ENCODE results near the gene HS6ST3. TPM values are rescaled to one million over a fixed set of nuclear protein-coding genes. Genes with fewer than 3 reads are reported as not detected.

Gene HS6ST3
- total RNA-seq, 1 donor, result under 0.01 TPM

GRCh38 chr13:96617528-96617927 is 527.6 kb downstream of the HS6ST3 start:
- no peaks in the 10 kb centered on the region for H3K4me1 ChIP-seq (ENCODE audit: insufficient read depth, low read length)
- no peak overlapping the region for H3K4me3 ChIP-seq (ENCODE audit: low read length)
- no peaks in the 10 kb centered on the region for H3K27me3 ChIP-seq (ENCODE audit: insufficient read depth, low read length)
- H3K9me3 ChIP-seq (ENCODE audit: low read depth, low read length), result no peaks in the 10 kb centered on the region

GRCh38 chr13:96621634-96622183 is 531.8 kb downstream of the HS6ST3 start:
- Histone ChIP-seq H3K4me1 (ENCODE audit: insufficient read depth, low read length) (no peaks in the 10 kb centered on the region), H3K4me3 (ENCODE audit: low read length) (no peak overlapping the region), H3K9me3 (ENCODE audit: low read depth, low read length) (peaks cover 7% of the 10 kb centered on the region), H3K27me3 (ENCODE audit: insufficient read depth, low read length) (no peaks in the 10 kb centered on the region)

GRCh38 chr13:96629331-96629730 is 539.4 kb downstream of the HS6ST3 start:
- H3K4me1 ChIP-seq (ENCODE audit: insufficient read depth, low read length), result no peaks in the 10 kb centered on the region
- H3K27me3 ChIP-seq (ENCODE audit: insufficient read depth, low read length), result no peaks in the 10 kb centered on the region
- peaks cover 7% of the 10 kb centered on the region for H3K9me3 ChIP-seq (ENCODE audit: low read depth, low read length)
- H3K4me3 ChIP-seq (ENCODE audit: low read length), result no peak overlapping the region

- H3K9me3 ChIP-seq (ENCODE audit: low read depth, low read length), result no peaks in the 10 kb centered on the region
- H3K4me1 ChIP-seq (ENCODE audit: insufficient read depth, low read length), result no peaks in the 10 kb centered on the region
- no peak overlapping the region for H3K4me3 ChIP-seq (ENCODE audit: low read length)
- no peaks in the 10 kb centered on the region for H3K27me3 ChIP-seq (ENCODE audit: insufficient read depth, low read length)
Measured at GRCh38 chr13:96632536-96633320, 542.8 kb downstream of the HS6ST3 start.

GRCh38 chr13:96636001-96636709 is 546.2 kb downstream of the HS6ST3 start:
- Histone ChIP-seq H3K27me3 (ENCODE audit: insufficient read depth, low read length) (no peaks in the 10 kb centered on the region), H3K4me3 (ENCODE audit: low read length) (no peak overlapping the region), H3K9me3 (ENCODE audit: low read depth, low read length) (no peaks in the 10 kb centered on the region), H3K4me1 (ENCODE audit: insufficient read depth, low read length) (no peaks in the 10 kb centered on the region)

- no peaks in the 10 kb centered on the region for H3K4me1 ChIP-seq (ENCODE audit: insufficient read depth, low read length)
- no peaks in the 10 kb centered on the region for H3K9me3 ChIP-seq (ENCODE audit: low read depth, low read length)
- no peaks in the 10 kb centered on the region for H3K27me3 ChIP-seq (ENCODE audit: insufficient read depth, low read length)
Measured at GRCh38 chr13:96637039-96637438, 547.1 kb downstream of the HS6ST3 start.

GRCh38 chr13:96646101-96646500 is 556.2 kb downstream of the HS6ST3 start:
- Histone ChIP-seq H3K27me3 (ENCODE audit: insufficient read depth, low read length) (no peaks in the 10 kb centered on the region), H3K4me1 (ENCODE audit: insufficient read depth, low read length) (no peaks in the 10 kb centered on the region), H3K9me3 (ENCODE audit: low read depth, low read length) (peaks cover 6% of the 10 kb centered on the region), H3K4me3 (ENCODE audit: low read length) (no peak overlapping the region)

More at GRCh38 chr13:96637039-96637438, 547.1 kb downstream of the HS6ST3 start:
- H3K4me3 ChIP-seq (ENCODE audit: low read length), result no peak overlapping the region

- Histone ChIP-seq H3K27me3 (ENCODE audit: insufficient read depth, low read length) (no peaks in the 10 kb centered on the region), H3K4me3 (ENCODE audit: low read length) (no peak overlapping the region), H3K9me3 (ENCODE audit: low read depth, low read length) (peaks cover 6% of the 10 kb centered on the region), H3K4me1 (ENCODE audit: insufficient read depth, low read length) (no peaks in the 10 kb centered on the region)
Measured at GRCh38 chr13:96646515-96647211, 556.8 kb downstream of the HS6ST3 start.

GRCh38 chr13:96650301-96650886 is 560.5 kb downstream of the HS6ST3 start:
- peaks cover 6% of the 10 kb centered on the region for H3K9me3 ChIP-seq (ENCODE audit: low read depth, low read length)
- H3K27me3 ChIP-seq (ENCODE audit: insufficient read depth, low read length), result no peaks in the 10 kb centered on the region
- no peak overlapping the region for H3K4me3 ChIP-seq (ENCODE audit: low read length)
- H3K4me1 ChIP-seq (ENCODE audit: insufficient read depth, low read length), result no peaks in the 10 kb centered on the region

GRCh38 chr13:96651598-96651997 is 561.7 kb downstream of the HS6ST3 start:
- H3K27me3 ChIP-seq (ENCODE audit: insufficient read depth, low read length), result no peaks in the 10 kb centered on the region
- H3K4me3 ChIP-seq (ENCODE audit: low read length), result no peak overlapping the region
- no peaks in the 10 kb centered on the region for H3K4me1 ChIP-seq (ENCODE audit: insufficient read depth, low read length)
- peaks cover 6% of the 10 kb centered on the region for H3K9me3 ChIP-seq (ENCODE audit: low read depth, low read length)

- no peak overlapping the region for H3K4me3 ChIP-seq (ENCODE audit: low read length)
- no peaks in the 10 kb centered on the region for H3K27me3 ChIP-seq (ENCODE audit: insufficient read depth, low read length)
- no peaks in the 10 kb centered on the region for H3K4me1 ChIP-seq (ENCODE audit: insufficient read depth, low read length)
- no peaks in the 10 kb centered on the region for H3K9me3 ChIP-seq (ENCODE audit: low read depth, low read length)
Measured at GRCh38 chr13:96652506-96652905, 562.6 kb downstream of the HS6ST3 start.

- peaks cover 10% of the 10 kb centered on the region for H3K9me3 ChIP-seq (ENCODE audit: low read depth, low read length)
- H3K4me3 ChIP-seq (ENCODE audit: low read length), result no peak overlapping the region
- H3K4me1 ChIP-seq (ENCODE audit: insufficient read depth, low read length), result no peaks in the 10 kb centered on the region
- no peaks in the 10 kb centered on the region for H3K27me3 ChIP-seq (ENCODE audit: insufficient read depth, low read length)
Measured at GRCh38 chr13:96661612-96662011, 571.7 kb downstream of the HS6ST3 start.

- Histone ChIP-seq H3K9me3 (ENCODE audit: low read depth, low read length) (peaks cover 10% of the 10 kb centered on the region), H3K27me3 (ENCODE audit: insufficient read depth, low read length) (no peaks in the 10 kb centered on the region), H3K4me3 (ENCODE audit: low read length) (no peak overlapping the region), H3K4me1 (ENCODE audit: insufficient read depth, low read length) (no peaks in the 10 kb centered on the region)
Measured at GRCh38 chr13:96662036-96662435, 572.1 kb downstream of the HS6ST3 start.

- Histone ChIP-seq H3K27me3 (ENCODE audit: insufficient read depth, low read length) (no peaks in the 10 kb centered on the region), H3K4me1 (ENCODE audit: insufficient read depth, low read length) (no peaks in the 10 kb centered on the region), H3K4me3 (ENCODE audit: low read length) (no peak overlapping the region), H3K9me3 (ENCODE audit: low read depth, low read length) (no peaks in the 10 kb centered on the region)
Measured at GRCh38 chr13:96667294-96668018, 577.5 kb downstream of the HS6ST3 start.

Measured in mononuclear cell (primary cell).